Sigmoid colon (tissue), 7 donors: ENCODE results near the gene AP2A2. TPM values are rescaled to one million over a fixed set of nuclear protein-coding genes. Genes with fewer than 3 reads are reported as not detected.

Experiments
- DNase-seq: peaks from one replicate; pipeline ENCODE4 v3.0.0-alpha.2; 2019
- H3K27ac ChIP-seq, 4 donors: fragments of 200-600 bp; sonication (generic); one replicate each; pipeline ENCODE4 v1.5.1; 2016 to 2019; ENCODE audit warnings: mild to moderate bottlenecking in 1 of 4
- H3K27me3 ChIP-seq, 3 donors: fragments of 200-600 bp; sonication (generic); one replicate each; pipeline ENCODE4 v1.5.1; 2019; ENCODE audit warnings: mild to moderate bottlenecking in 1 of 3
- H3K36me3 ChIP-seq, 4 donors: fragments of 200-600 bp; sonication (generic); one replicate each; pipeline ENCODE4 v1.5.1; 2016 to 2019
- H3K4me1 ChIP-seq, 4 donors: fragments of 200-600 bp; sonication (generic); one replicate each; pipeline ENCODE4 v1.5.1; 2017 to 2019
- H3K4me3 ChIP-seq, 4 donors: fragments of 200-600 bp; sonication (generic); one replicate each; pipeline ENCODE4 v1.5.1; 2017 to 2019; ENCODE audit warnings: mild to moderate bottlenecking in 2 of 4, moderate library complexity in 1 of 4
- H3K9me3 ChIP-seq, 4 donors: fragments of 200-600 bp in 3 of 4; sonication (generic) in 3 of 4; one replicate each; pipeline versions ENCODE4 v1.5.1 to v1.6.1; 2013 to 2019
- EP300 ChIP-seq, 4 donors: sonication (generic); formaldehyde crosslinking; IDR thresholded peaks; one replicate each; pipeline ENCODE4 v1.6.1; 2017; ENCODE audit warnings: antibody characterized with exemption in 4 of 4
- POLR2A ChIP-seq, 2 donors: fragments of 450-650 bp; IDR thresholded peaks; one replicate each; pipeline ENCODE4 v1.6.1; 2016; ENCODE audit warnings: antibody characterized with exemption in 2 of 2, mild to moderate bottlenecking in 2 of 2, moderate library complexity in 2 of 2
- POLR2AphosphoS5 ChIP-seq, 4 donors: sonication (generic); formaldehyde crosslinking; IDR thresholded peaks; one replicate each; pipeline ENCODE4 v1.6.1; 2017; ENCODE audit warnings: antibody characterized with exemption in 4 of 4
- WGBS, 2 donors: extraction: QIAGEN DNeasy Blood & Tissue Kit; methylation state at CpG; one replicate each; pipeline ENCODE4 v1.1.7; 2013; 5-methylcytosine and 5-hydroxymethylcytosine counted together
- intact Hi-C: fragments of 100-400 bp; cut with DNase I; formaldehyde crosslinking; loops from one replicate; pipeline ENCODE4 v1.15.1; 2023
- polyA plus RNA-seq, 3 donors: library from polyadenylated mRNA; stranded (reverse); fragments of 200-250 nt; gene quantifications; one replicate each; pipeline ENCODE4 v1.2.3, GENCODE V29; 2013
- total RNA-seq, 4 donors: library from RNA; depleted of rRNA; stranded (reverse); fragments of >200 nt; gene quantifications; one replicate each; pipeline ENCODE4 v1.1.0, GENCODE V29; 2016
- TF ChIP-seq, protein P1 (sequence below), 4 experiments: fragments of 450-650 bp in 3 of 4; fragments of 200-600 bp in 1 of 4; IDR thresholded peaks; one replicate each; pipeline ENCODE4 v1.5.1; 2016 to 2019; ENCODE audit warnings: antibody characterized with exemption in 4 of 4, mild to moderate bottlenecking in 3 of 4, moderate library complexity in 2 of 4
- donor health status: healthy with polysubstance abuse.
- donor health status: Bipolar disorder and iron deficiency.
- donor health status: healthy.

AP2A2 gene
- total and polyA plus RNA-seq, 7 donors, result 21.0 to 78.4 (median 47.0) TPM

- intact Hi-C loops, result no loop called here
- TF ChIP-seq, protein P1, sequence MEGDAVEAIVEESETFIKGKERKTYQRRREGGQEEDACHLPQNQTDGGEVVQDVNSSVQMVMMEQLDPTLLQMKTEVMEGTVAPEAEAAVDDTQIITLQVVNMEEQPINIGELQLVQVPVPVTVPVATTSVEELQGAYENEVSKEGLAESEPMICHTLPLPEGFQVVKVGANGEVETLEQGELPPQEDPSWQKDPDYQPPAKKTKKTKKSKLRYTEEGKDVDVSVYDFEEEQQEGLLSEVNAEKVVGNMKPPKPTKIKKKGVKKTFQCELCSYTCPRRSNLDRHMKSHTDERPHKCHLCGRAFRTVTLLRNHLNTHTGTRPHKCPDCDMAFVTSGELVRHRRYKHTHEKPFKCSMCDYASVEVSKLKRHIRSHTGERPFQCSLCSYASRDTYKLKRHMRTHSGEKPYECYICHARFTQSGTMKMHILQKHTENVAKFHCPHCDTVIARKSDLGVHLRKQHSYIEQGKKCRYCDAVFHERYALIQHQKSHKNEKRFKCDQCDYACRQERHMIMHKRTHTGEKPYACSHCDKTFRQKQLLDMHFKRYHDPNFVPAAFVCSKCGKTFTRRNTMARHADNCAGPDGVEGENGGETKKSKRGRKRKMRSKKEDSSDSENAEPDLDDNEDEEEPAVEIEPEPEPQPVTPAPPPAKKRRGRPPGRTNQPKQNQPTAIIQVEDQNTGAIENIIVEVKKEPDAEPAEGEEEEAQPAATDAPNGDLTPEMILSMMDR (IDR thresholded peaks at IDR 0.05), result no peak
- Histone ChIP-seq H3K27ac (no peak overlapping the region), H3K4me3 (no peak overlapping the region), H3K36me3 (no peaks in the 10 kb centered on the region), H3K9me3 (no peaks in the 10 kb centered on the region), H3K27me3 (no peaks in the 10 kb centered on the region), H3K4me1 (no peaks in the 10 kb centered on the region)
- no peak for DNase-seq
- WGBS, 2 donors, result 62 to 84% methylated on average over 36 of the region's 36 CpGs
Measured at GRCh38 chr11:1027483-1028290, 102.0 kb downstream of the AP2A2 start.

- Histone ChIP-seq H3K27me3 (no peaks in the 10 kb centered on the region), H3K36me3 (no peaks in the 10 kb centered on the region), H3K4me1 (no peaks in the 10 kb centered on the region), H3K9me3 (no peaks in the 10 kb centered on the region), H3K4me3 (no peak overlapping the region), H3K27ac (no peak overlapping the region)
- intact Hi-C loops, result no loop called here
- TF ChIP-seq, protein P1 (IDR thresholded peaks at IDR 0.05), result no peak
- TF ChIP-seq POLR2AphosphoS5 (IDR thresholded peaks at IDR 0.05), result no peak
- no peak for TF ChIP-seq EP300 (IDR thresholded peaks at IDR 0.05)
- no peak for TF ChIP-seq POLR2A (IDR thresholded peaks at IDR 0.05)
- DNase-seq, result no peak
- WGBS, 2 donors, result 41 to 84% methylated on average over 17 of the region's 17 CpGs
Measured at GRCh38 chr11:1028291-1028540, 102.5 kb downstream of the AP2A2 start.

GRCh38 chr11:1028616-1029015 lies 102.9 kb downstream of the AP2A2 start:
- Histone ChIP-seq H3K4me3 (no peak overlapping the region), H3K9me3 (no peaks in the 10 kb centered on the region), H3K4me1 (no peaks in the 10 kb centered on the region), H3K36me3 (no peaks in the 10 kb centered on the region), H3K27ac (no peak overlapping the region), H3K27me3 (no peaks in the 10 kb centered on the region)
- WGBS, 2 donors, result 81 to 87% methylated on average over 14 of the region's 14 CpGs
- no peak for DNase-seq
- intact Hi-C loops, result no loop called here
- no peak for TF ChIP-seq POLR2AphosphoS5 (IDR thresholded peaks at IDR 0.05)

- Histone ChIP-seq H3K4me1 (no peaks in the 10 kb centered on the region), H3K27me3 (no peaks in the 10 kb centered on the region), H3K9me3 (no peaks in the 10 kb centered on the region), H3K4me3 (no peak overlapping the region), H3K27ac (no peak overlapping the region), H3K36me3 (no peaks in the 10 kb centered on the region)
- WGBS, 2 donors, result 61 to 81% methylated on average over 25 of the region's 25 CpGs
- DNase-seq, result no peak
- intact Hi-C loops, result no loop called here
- TF ChIP-seq, protein P1 (IDR thresholded peaks at IDR 0.05), result no peak
- no peak for TF ChIP-seq EP300 (IDR thresholded peaks at IDR 0.05)
- TF ChIP-seq POLR2A (IDR thresholded peaks at IDR 0.05), result no peak
- TF ChIP-seq POLR2AphosphoS5 (IDR thresholded peaks at IDR 0.05), result no peak
Measured at GRCh38 chr11:1029051-1029450, 103.4 kb downstream of the AP2A2 start.

DNA sequence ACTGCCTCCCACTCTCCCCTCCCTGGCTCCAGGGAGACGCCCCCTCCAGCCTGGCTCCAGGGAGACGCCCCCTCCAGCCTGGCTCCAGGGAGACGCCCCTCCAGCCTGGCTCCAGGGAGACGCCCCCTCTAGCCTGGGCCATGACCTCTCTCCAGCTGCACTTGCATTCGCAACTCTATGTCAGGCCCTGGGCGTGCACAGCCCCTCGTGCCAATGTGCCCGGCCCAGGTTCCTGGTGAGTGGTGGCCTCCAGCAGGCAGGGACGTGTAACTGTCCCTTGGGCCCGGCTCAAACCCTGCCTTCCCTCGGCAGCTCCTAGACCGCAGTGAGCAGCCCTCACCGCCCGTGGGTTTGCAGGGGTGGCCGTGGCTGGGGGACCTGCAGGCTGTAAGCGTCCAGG lies 104.0 kb downstream of the AP2A2 start:
- Histone ChIP-seq H3K9me3 (no peaks in the 10 kb centered on the region), H3K4me3 (no peak overlapping the region), H3K36me3 (no peaks in the 10 kb centered on the region), H3K27me3 (no peaks in the 10 kb centered on the region), H3K27ac (no peak overlapping the region), H3K4me1 (no peaks in the 10 kb centered on the region)
- no peak for TF ChIP-seq EP300 (IDR thresholded peaks at IDR 0.05)
- TF ChIP-seq, protein P1 (IDR thresholded peaks at IDR 0.05), result no peak
- TF ChIP-seq POLR2A (IDR thresholded peaks at IDR 0.05), result no peak
- no peak for TF ChIP-seq POLR2AphosphoS5 (IDR thresholded peaks at IDR 0.05)
- intact Hi-C loops, result no loop called here
- no peak for DNase-seq
- 46 to 63% methylated on average over 16 of the region's 16 CpGs for WGBS, 2 donors
